ENCODE results near the gene ADK.

- TF ChIP-seq CTCF (optimal IDR thresholded peaks at IDR 0.05 in 1 of 3, IDR thresholded peaks at IDR 0.05 in 1 of 3, conservative IDR thresholded peaks at IDR 0.05 in 1 of 3; ENCODE audit: extremely low read depth in 1 of 3, insufficient read depth in 2 of 3, low read length in 3 of 3): no peak
- no peak for TF ChIP-seq EZH2 (IDR thresholded peaks at IDR 0.05; ENCODE audit: low read length)
Observed at GRCh38 chr10:74589226-74589673, 438.2 kb downstream of the ADK start.
